A673 (cell line): ENCODE results near the gene PXN. TPM values are rescaled to one million over a fixed set of nuclear protein-coding genes. Genes with fewer than 3 reads are reported as not detected.

Experiments used
- Bru-seq: library from RNA; stranded (reverse); fragments of 400-500 nt; gene quantifications from one replicate; lab custom pipeline; 2021; lab: Mats Ljungman, UMichigan
- BruChase-seq, 2 experiments: library from RNA; stranded (reverse); fragments of 400-500 nt; gene quantifications; one replicate each; lab custom pipeline; 2021; lab: Mats Ljungman, UMichigan
- BruUV-seq: library from RNA; stranded (reverse); fragments of 400-500 nt; replicated peaks from 2 replicates; lab custom pipeline; 2021; lab: Mats Ljungman, UMichigan
- CTCF ChIA-PET: fragments of 300-600 bp; sonication (Branson Sonifier 250); formaldehyde crosslinking; loops from one replicate; lab custom pipeline; 2022; ENCODE audit warnings: antibody characterized with exemption; lab: Charles Lee
- POLR2A ChIA-PET: fragments of 300-600 bp; sonication (Branson Sonifier 250); formaldehyde crosslinking; loops from one replicate; lab custom pipeline; 2022; ENCODE audit warnings: antibody characterized with exemption; ENCODE audit not compliant: low non-redundant PET; lab: Charles Lee
- DNase-seq: peaks from one replicate; pipeline ENCODE4 v3.0.0-alpha.2; 2015; ENCODE audit warnings: low spot score
- H3K27ac ChIP-seq: fragments of 200-600 bp; sonication (generic); 2 replicates; pipeline ENCODE4 v1.5.1; 2016; ENCODE audit warnings: mixed run types, low read depth, mild to moderate bottlenecking, mixed read lengths, antibody characterized with exemption, low read length; ENCODE audit not compliant: poor library complexity, severe bottlenecking
- H3K27me3 ChIP-seq: fragments of 200-600 bp; sonication (generic); replicated peaks from 2 replicates; pipeline ENCODE4 v1.6.1; 2017; ENCODE audit warnings: mixed run types, low read depth, mild to moderate bottlenecking, mixed read lengths, antibody characterized with exemption, low read length; ENCODE audit not compliant: insufficient read depth, poor library complexity
- H3K36me3 ChIP-seq: fragments of 200-600 bp; sonication (generic); 2 replicates; pipeline ENCODE4 v1.6.1; 2016; ENCODE audit warnings: mixed run types, mild to moderate bottlenecking, mixed read lengths, antibody characterized with exemption, low read length; ENCODE audit not compliant: insufficient read depth, poor library complexity, severe bottlenecking
- H3K4me1 ChIP-seq: fragments of 200-600 bp; sonication (generic); 2 replicates; pipeline ENCODE4 v1.6.1; 2017; ENCODE audit warnings: mixed run types, mild to moderate bottlenecking, mixed read lengths, antibody characterized with exemption, low read length; ENCODE audit not compliant: insufficient read depth, poor library complexity, severe bottlenecking
- H3K4me3 ChIP-seq: fragments of 200-600 bp; sonication (generic); 2 replicates; pipeline ENCODE4 v1.5.1; 2016; ENCODE audit warnings: low read depth, mixed run types, mild to moderate bottlenecking, mixed read lengths, low read length; ENCODE audit not compliant: poor library complexity, severe bottlenecking
- H3K9me3 ChIP-seq: fragments of 200-600 bp; sonication (generic); 2 replicates; pipeline ENCODE4 v1.6.1; 2016; ENCODE audit warnings: mixed run types, low read depth, mild to moderate bottlenecking, mixed read lengths, antibody characterized with exemption, low read length; ENCODE audit not compliant: poor library complexity, severe bottlenecking
- EZH2 ChIP-seq: fragments of 200-600 bp; sonication (generic); IDR thresholded peaks from 2 replicates; pipeline ENCODE4 v1.6.1; 2017; ENCODE audit warnings: borderline replicate concordance, low read depth, mild to moderate bottlenecking, mixed read lengths, antibody characterized with exemption, low read length; ENCODE audit not compliant: poor library complexity, severe bottlenecking
- intact Hi-C: fragments of 100-400 bp; cut with micrococcal nuclease; formaldehyde crosslinking; loops from one replicate; pipeline ENCODE4 v1.10.0; 2022; ENCODE audit not compliant: unreplicated experiment
- long read RNA-seq: library from polyadenylated mRNA; stranded (forward); transcript quantifications from one replicate; pipeline ENCODE4 v2.0.0, GENCODE V29; 2022
- total RNA-seq: library from RNA; stranded (reverse); gene quantifications from 2 replicates; pipeline ENCODE4 v1.2.3, GENCODE V29; 2021
- TF ChIP-seq, protein P1 (sequence below): fragments of 300-800, 200-600 bp; sonication (generic); conservative IDR thresholded peaks from 2 replicates; pipeline ENCODE4 v1.5.1; 2017; ENCODE audit warnings: low read depth, mild to moderate bottlenecking, antibody characterized with exemption, low read length, moderate library complexity, mixed read lengths

PXN gene
- 110 and 127 TPM in 2 replicates for total RNA-seq
- percentile 68 among the genes with signal in this experiment for Bru-seq, nascent RNA
- BruChase-seq, experiment 1, labeled RNA remaining after a 2-hour chase: percentile 77 among the genes with signal in this experiment
- BruChase-seq, experiment 2, labeled RNA remaining after a 6-hour chase: percentile 91 among the genes with signal in this experiment
- long read RNA-seq, transcript PXN-202 (11 exons, 3,835 nt): minor isoform, 10 of 278 reads
- long read RNA-seq, transcript PXN-204 (11 exons, 3,683 nt): major isoform, 78 of 278 reads
- long read RNA-seq, transcript PXN-201 (12 exons, 3,785 nt): minor isoform, 14 of 278 reads
- long read RNA-seq, partial matches to known transcripts: 37 of 278 reads
- long read RNA-seq, other reads (novel, unspliced or antisense): 139 of 278 reads

DNA sequence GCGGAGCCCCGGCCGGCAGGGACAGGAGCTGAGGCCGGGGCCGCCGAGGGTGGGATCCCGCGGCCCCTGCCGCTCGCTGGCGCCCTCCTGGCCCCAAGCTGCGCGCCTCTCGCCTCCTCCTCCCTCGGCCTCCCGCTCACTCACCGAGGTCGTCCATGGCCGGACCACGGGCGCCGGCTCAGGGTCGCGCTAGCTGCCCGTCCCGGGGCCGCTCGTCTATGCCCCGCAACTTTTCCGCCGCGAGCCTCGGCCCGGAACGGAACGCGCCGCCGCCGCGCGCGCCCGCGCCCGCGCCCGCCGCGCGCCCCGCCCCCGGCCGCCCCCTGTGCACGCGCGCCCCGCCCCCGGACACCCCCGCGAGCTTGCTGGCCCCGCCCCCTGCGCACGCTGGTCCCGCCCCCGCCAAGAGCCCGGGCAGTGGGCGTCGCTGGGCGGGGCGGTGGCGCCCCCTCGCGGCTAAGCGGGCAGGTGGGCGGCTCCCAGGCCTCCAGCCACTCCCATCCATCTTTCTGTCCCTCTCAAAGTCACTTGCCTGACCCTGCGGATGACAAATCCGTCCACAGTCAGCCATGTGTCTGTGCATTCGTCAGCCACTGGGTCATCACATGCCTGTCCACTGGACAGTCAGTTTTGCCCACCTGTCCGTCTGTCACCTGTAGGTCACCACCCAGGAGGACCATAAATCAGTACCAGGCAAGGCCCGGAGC lies at the start of gene PXN:
PXN (minus strand) TSS at position 258 of the 707 bp plus-strand sequence; CDS start at position 157, 101 bp downstream.
- ChIA-PET CTCF (interaction anchor here (0.7 to 8.5 kb wide), 10 partner anchors 9 to 149 kb away, joined by 3 to 141 read pairs (median 6); partner anchors contain the start of genes RAB35 and RNU4-2), POLR2A (interaction anchor here (0.9 kb wide), 1 partner anchor 26 kb away, joined by 4 read pairs; the partner anchor contains the start of gene RNU4-2)
- peak; percentile 86 for DNase-seq
- Histone ChIP-seq H3K27me3 (no peaks in the 10 kb centered on the region), H3K9me3 (no peaks in the 10 kb centered on the region), H3K4me3 (peak within 1 kb of the TSS; percentile 80), H3K4me1 (peaks cover 28% of the 10 kb centered on the region), H3K36me3 (no peaks in the 10 kb centered on the region), H3K27ac (peak within 1 kb of the TSS; percentile 71)
- no TSS peak for BruUV-seq
- no peak for TF ChIP-seq EZH2
- TF ChIP-seq, protein P1, sequence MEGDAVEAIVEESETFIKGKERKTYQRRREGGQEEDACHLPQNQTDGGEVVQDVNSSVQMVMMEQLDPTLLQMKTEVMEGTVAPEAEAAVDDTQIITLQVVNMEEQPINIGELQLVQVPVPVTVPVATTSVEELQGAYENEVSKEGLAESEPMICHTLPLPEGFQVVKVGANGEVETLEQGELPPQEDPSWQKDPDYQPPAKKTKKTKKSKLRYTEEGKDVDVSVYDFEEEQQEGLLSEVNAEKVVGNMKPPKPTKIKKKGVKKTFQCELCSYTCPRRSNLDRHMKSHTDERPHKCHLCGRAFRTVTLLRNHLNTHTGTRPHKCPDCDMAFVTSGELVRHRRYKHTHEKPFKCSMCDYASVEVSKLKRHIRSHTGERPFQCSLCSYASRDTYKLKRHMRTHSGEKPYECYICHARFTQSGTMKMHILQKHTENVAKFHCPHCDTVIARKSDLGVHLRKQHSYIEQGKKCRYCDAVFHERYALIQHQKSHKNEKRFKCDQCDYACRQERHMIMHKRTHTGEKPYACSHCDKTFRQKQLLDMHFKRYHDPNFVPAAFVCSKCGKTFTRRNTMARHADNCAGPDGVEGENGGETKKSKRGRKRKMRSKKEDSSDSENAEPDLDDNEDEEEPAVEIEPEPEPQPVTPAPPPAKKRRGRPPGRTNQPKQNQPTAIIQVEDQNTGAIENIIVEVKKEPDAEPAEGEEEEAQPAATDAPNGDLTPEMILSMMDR: peak; percentile 74
- intact Hi-C loops: loop anchor here (1.0 to 10.0 kb wide), 2 partner anchors 37 to 151 kb away; partner anchors contain the start of gene RAB35

DNA sequence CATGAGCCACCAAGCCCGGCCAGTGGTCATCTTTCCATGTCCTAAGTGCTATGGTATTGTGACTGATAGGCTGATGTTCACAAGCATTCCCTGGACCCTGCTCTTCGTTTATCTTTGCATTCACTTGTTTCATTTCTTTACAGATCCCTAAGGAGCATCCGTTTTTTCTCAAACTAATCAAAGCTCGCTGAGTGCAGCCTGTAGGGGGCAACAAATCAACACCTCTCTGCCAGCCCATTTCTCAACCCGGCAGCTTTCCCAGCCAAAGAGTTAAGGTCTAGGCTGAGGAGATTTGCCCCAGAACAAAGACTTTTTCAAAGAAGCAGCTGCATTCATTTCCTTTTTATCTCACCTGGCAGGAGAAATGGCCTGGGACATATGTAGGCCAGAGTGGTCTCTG lies 48.7 kb upstream of the PXN start:
- Histone ChIP-seq H3K4me1 (peaks cover 4% of the 10 kb centered on the region), H3K9me3 (no peaks in the 10 kb centered on the region), H3K27ac (no peak overlapping the region), H3K4me3 (no peak overlapping the region), H3K27me3 (no peaks in the 10 kb centered on the region), H3K36me3 (no peaks in the 10 kb centered on the region)
- ChIA-PET CTCF (interaction anchor here (0.6 to 1.4 kb wide), 3 partner anchors 10 to 85 kb away, joined by 3 to 9 read pairs (median 4); partner anchors contain the start of gene SIRT4), POLR2A (no interaction called here)
- DNase-seq: peak; percentile 64
- TF ChIP-seq EZH2: no peak
- TF ChIP-seq, protein P1: peak; percentile 59
- intact Hi-C loops: no loop called here
- BruUV-seq: no TSS peak
